Sigmoid colon (tissue), 7 donors: Measurements from ENCODE around the gene HMCN1. TPM values are rescaled to one million over a fixed set of nuclear protein-coding genes. Genes with fewer than 3 reads are reported as not detected.

Experiments
- DNase-seq: peaks from one replicate; pipeline ENCODE4 v3.0.0-alpha.2; 2019
- H3K27ac ChIP-seq, 4 donors: fragments of 200-600 bp; sonication (generic); one replicate each; pipeline ENCODE4 v1.5.1; 2016 to 2019; ENCODE audit warnings: mild to moderate bottlenecking in 1 of 4
- H3K27me3 ChIP-seq, 3 donors: fragments of 200-600 bp; sonication (generic); one replicate each; pipeline ENCODE4 v1.5.1; 2019; ENCODE audit warnings: mild to moderate bottlenecking in 1 of 3
- H3K36me3 ChIP-seq, 4 donors: fragments of 200-600 bp; sonication (generic); one replicate each; pipeline ENCODE4 v1.5.1; 2016 to 2019
- H3K4me1 ChIP-seq, 4 donors: fragments of 200-600 bp; sonication (generic); one replicate each; pipeline ENCODE4 v1.5.1; 2017 to 2019
- H3K4me3 ChIP-seq, 4 donors: fragments of 200-600 bp; sonication (generic); one replicate each; pipeline ENCODE4 v1.5.1; 2017 to 2019; ENCODE audit warnings: mild to moderate bottlenecking in 2 of 4, moderate library complexity in 1 of 4
- H3K9me3 ChIP-seq, 4 donors: fragments of 200-600 bp in 3 of 4; sonication (generic) in 3 of 4; one replicate each; pipeline versions ENCODE4 v1.5.1 to v1.6.1; 2013 to 2019
- CTCF ChIP-seq, 4 experiments: fragments of 450-650 bp in 3 of 4; fragments of 200-600 bp in 1 of 4; IDR thresholded peaks; one replicate each; pipeline ENCODE4 v1.5.1; 2016 to 2019; ENCODE audit warnings: antibody characterized with exemption in 4 of 4, mild to moderate bottlenecking in 3 of 4, moderate library complexity in 2 of 4
- EP300 ChIP-seq, 4 donors: sonication (generic); formaldehyde crosslinking; IDR thresholded peaks; one replicate each; pipeline ENCODE4 v1.6.1; 2017; ENCODE audit warnings: antibody characterized with exemption in 4 of 4
- POLR2A ChIP-seq, 2 donors: fragments of 450-650 bp; IDR thresholded peaks; one replicate each; pipeline ENCODE4 v1.6.1; 2016; ENCODE audit warnings: antibody characterized with exemption in 2 of 2, mild to moderate bottlenecking in 2 of 2, moderate library complexity in 2 of 2
- POLR2AphosphoS5 ChIP-seq, 4 donors: sonication (generic); formaldehyde crosslinking; IDR thresholded peaks; one replicate each; pipeline ENCODE4 v1.6.1; 2017; ENCODE audit warnings: antibody characterized with exemption in 4 of 4
- WGBS, 2 donors: extraction: QIAGEN DNeasy Blood & Tissue Kit; methylation state at CpG; one replicate each; pipeline ENCODE4 v1.1.7; 2013; 5-methylcytosine and 5-hydroxymethylcytosine counted together
- intact Hi-C: fragments of 100-400 bp; cut with DNase I; formaldehyde crosslinking; loops from one replicate; pipeline ENCODE4 v1.15.1; 2023
- polyA plus RNA-seq, 3 donors: library from polyadenylated mRNA; stranded (reverse); fragments of 200-250 nt; gene quantifications; one replicate each; pipeline ENCODE4 v1.2.3, GENCODE V29; 2013
- total RNA-seq, 4 donors: library from RNA; depleted of rRNA; stranded (reverse); fragments of >200 nt; gene quantifications; one replicate each; pipeline ENCODE4 v1.1.0, GENCODE V29; 2016
- donor health status: healthy with polysubstance abuse.
- donor health status: Bipolar disorder and iron deficiency.
- donor health status: healthy.

The HMCN1 gene
- total and polyA plus RNA-seq, 7 donors, result under 0.01 to 22.7 (median 6.7) TPM

- no peaks in the 10 kb centered on the region for H3K36me3 ChIP-seq
- no peaks in the 10 kb centered on the region for H3K27me3 ChIP-seq
- no peak overlapping the region for H3K4me3 ChIP-seq
- TF ChIP-seq POLR2AphosphoS5 (IDR thresholded peaks at IDR 0.05) (no peak), CTCF (IDR thresholded peaks at IDR 0.05) (no peak), POLR2A (IDR thresholded peaks at IDR 0.05) (no peak), EP300 (IDR thresholded peaks at IDR 0.05) (no peak)
- H3K4me1 ChIP-seq, result no peaks in the 10 kb centered on the region
- peaks cover 0 to 6% (median 0%) of the 10 kb centered on the region in 4 donors for H3K9me3 ChIP-seq
- intact Hi-C loops, result no loop called here
- DNase-seq, result no peak
- H3K27ac ChIP-seq, result no peak overlapping the region
Measured at GRCh38 chr1:185896863-185897262, 162.7 kb downstream of the HMCN1 start.

GRCh38 chr1:185906186-185906585 is 172.0 kb downstream of the HMCN1 start:
- intact Hi-C loops, result no loop called here
- no peak for TF ChIP-seq POLR2AphosphoS5 (IDR thresholded peaks at IDR 0.05)
- no peak for TF ChIP-seq EP300 (IDR thresholded peaks at IDR 0.05)
- no peaks in the 10 kb centered on the region for H3K9me3 ChIP-seq
- no peak for DNase-seq
- H3K4me1 ChIP-seq, result no peaks in the 10 kb centered on the region
- WGBS, 2 donors, result 76 to 83% methylated on average over 1 of the region's 1 CpG
- H3K36me3 ChIP-seq, result no peaks in the 10 kb centered on the region
- no peaks in the 10 kb centered on the region for H3K27me3 ChIP-seq
- H3K27ac ChIP-seq, result no peak overlapping the region
- H3K4me3 ChIP-seq, result no peak overlapping the region

GRCh38 chr1:185907246-185907645 is 173.1 kb downstream of the HMCN1 start:
- no peak overlapping the region for H3K27ac ChIP-seq
- no peaks in the 10 kb centered on the region for H3K9me3 ChIP-seq
- H3K27me3 ChIP-seq, result no peaks in the 10 kb centered on the region
- DNase-seq, result no peak
- no peaks in the 10 kb centered on the region for H3K36me3 ChIP-seq
- H3K4me3 ChIP-seq, result no peak overlapping the region
- 74 to 85% methylated on average over 2 of the region's 2 CpGs for WGBS, 2 donors
- H3K4me1 ChIP-seq, result no peaks in the 10 kb centered on the region
- intact Hi-C loops, result no loop called here
- no peak for TF ChIP-seq POLR2A (IDR thresholded peaks at IDR 0.05)
- no peak for TF ChIP-seq CTCF (IDR thresholded peaks at IDR 0.05)
- TF ChIP-seq EP300 (IDR thresholded peaks at IDR 0.05), result no peak
- TF ChIP-seq POLR2AphosphoS5 (IDR thresholded peaks at IDR 0.05), result no peak

GRCh38 chr1:185911978-185912377 is 177.8 kb downstream of the HMCN1 start:
- Histone ChIP-seq H3K4me1 (no peaks in the 10 kb centered on the region), H3K36me3 (no peaks in the 10 kb centered on the region), H3K9me3 (no peaks in the 10 kb centered on the region), H3K27ac (no peak overlapping the region), H3K27me3 (no peaks in the 10 kb centered on the region), H3K4me3 (no peak overlapping the region)
- 80 to 87% methylated on average over 4 of the region's 4 CpGs for WGBS, 2 donors
- TF ChIP-seq POLR2A (IDR thresholded peaks at IDR 0.05) (no peak), CTCF (IDR thresholded peaks at IDR 0.05) (no peak), EP300 (IDR thresholded peaks at IDR 0.05) (no peak), POLR2AphosphoS5 (IDR thresholded peaks at IDR 0.05) (no peak)
- no peak for DNase-seq
- intact Hi-C loops, result no loop called here

GRCh38 chr1:185912504-185912903 is 178.3 kb downstream of the HMCN1 start:
- 43 to 56% methylated on average over 2 of the region's 2 CpGs for WGBS, 2 donors
- intact Hi-C loops, result no loop called here
- Histone ChIP-seq H3K9me3 (no peaks in the 10 kb centered on the region), H3K27ac (no peak overlapping the region), H3K27me3 (no peaks in the 10 kb centered on the region), H3K4me1 (no peaks in the 10 kb centered on the region), H3K36me3 (no peaks in the 10 kb centered on the region), H3K4me3 (no peak overlapping the region)
- DNase-seq, result no peak
- TF ChIP-seq EP300 (IDR thresholded peaks at IDR 0.05), result no peak
- no peak for TF ChIP-seq POLR2A (IDR thresholded peaks at IDR 0.05)

- 85 to 93% methylated on average over 1 of the region's 1 CpG for WGBS, 2 donors
- no peak for TF ChIP-seq CTCF (IDR thresholded peaks at IDR 0.05)
- TF ChIP-seq POLR2AphosphoS5 (IDR thresholded peaks at IDR 0.05), result no peak
- TF ChIP-seq EP300 (IDR thresholded peaks at IDR 0.05), result no peak
- no peak for TF ChIP-seq POLR2A (IDR thresholded peaks at IDR 0.05)
Measured at GRCh38 chr1:185914089-185914488, 179.9 kb downstream of the HMCN1 start.

More at GRCh38 chr1:185914089-185914488, 179.9 kb downstream of the HMCN1 start:
- H3K4me1 ChIP-seq, result no peaks in the 10 kb centered on the region
- H3K27me3 ChIP-seq, result no peaks in the 10 kb centered on the region
- no peak for DNase-seq
- no peaks in the 10 kb centered on the region for H3K36me3 ChIP-seq
- H3K27ac ChIP-seq, result no peak overlapping the region
- intact Hi-C loops, result no loop called here
- H3K9me3 ChIP-seq, result no peaks in the 10 kb centered on the region
- H3K4me3 ChIP-seq, result no peak overlapping the region
